ENCODE measurements around the gene ODC1. TPM values are rescaled to one million over a fixed set of nuclear protein-coding genes. Genes with fewer than 3 reads are reported as not detected.

The ODC1 gene
- polyA plus RNA-seq, 1 of the 3 experiments (the other 2 are of a cell fraction), result 253 TPM

GRCh38 chr2:10405448-10405847 lies 42.7 kb downstream of the ODC1 start (continued):
- peak; percentile 77 for TF ChIP-seq REST (IDR thresholded peaks at IDR 0.05; ENCODE audit: low read depth, low read length)
- no peak for TF ChIP-seq USF2 (IDR thresholded peaks at IDR 0.05; ENCODE audit: borderline replicate concordance, low read depth, low read length)
- TF ChIP-seq NFIC (IDR thresholded peaks at IDR 0.05; ENCODE audit: borderline replicate concordance), result peak; percentile 99
- peak; percentile 98 for TF ChIP-seq TCF12 (IDR thresholded peaks at IDR 0.05)
- no peak for TF ChIP-seq MEF2A (IDR thresholded peaks at IDR 0.05; ENCODE audit: borderline replicate concordance, low read depth)
- TF ChIP-seq IRF3 (IDR thresholded peaks at IDR 0.05; ENCODE audit: low read depth, low read length), result no peak
- peak; percentile 95 for TF ChIP-seq MAX (IDR thresholded peaks at IDR 0.05; ENCODE audit: low read depth)
- TF ChIP-seq ELF1 (IDR thresholded peaks at IDR 0.05), result no peak; the same call in none of the 2 replicates
- peak; percentile 83; the same call in 1 of the 2 replicates for TF ChIP-seq POLR2AphosphoS5 (IDR thresholded peaks at IDR 0.05; ENCODE audit: low read depth, low read length)
- peak; percentile 81 for TF ChIP-seq ZBTB33 (IDR thresholded peaks at IDR 0.05; ENCODE audit: borderline replicate concordance, low read depth)
- 0 out of 2 replicates have a peak, but pooled peaks have one; percentile 18 for TF ChIP-seq SMC3 (IDR thresholded peaks at IDR 0.05; ENCODE audit: low read depth, low read length)
- no peak for TF ChIP-seq RFX5 (IDR thresholded peaks at IDR 0.05; ENCODE audit: low read length)
- TF ChIP-seq YY1 (IDR thresholded peaks at IDR 0.05; ENCODE audit: low read depth), result 0 out of 2 replicates have a peak, but pooled peaks have one; percentile 7
- TF ChIP-seq FOXM1 (IDR thresholded peaks at IDR 0.05; ENCODE audit: low read depth), result peak; percentile 82; the same call in 1 of the 2 replicates
- no peak; the same call in 1 of the 2 replicates for TF ChIP-seq TAF1 (IDR thresholded peaks at IDR 0.05; ENCODE audit: borderline replicate concordance, low read depth, low read length)
- no peak for TF ChIP-seq RAD21 (IDR thresholded peaks at IDR 0.05; ENCODE audit: low read length)
- peak; percentile 97 for TF ChIP-seq TEAD4 (IDR thresholded peaks at IDR 0.05; ENCODE audit: borderline replicate concordance, insufficient read depth)
- peak; percentile 89 for TF ChIP-seq PBX3 (IDR thresholded peaks at IDR 0.05)
- no peak for TF ChIP-seq EZH2phosphoT487 (IDR thresholded peaks at IDR 0.05; ENCODE audit: borderline replicate concordance, low read depth)
